ENCODE data around the gene CEP192. TPM values are rescaled to one million over a fixed set of nuclear protein-coding genes. Genes with fewer than 3 reads are reported as not detected.

CEP192 gene
- total RNA-seq, 1 experiment from 2014 or later = 24.3 TPM

- Histone ChIP-seq H2AFZ (ENCODE audit: low read depth, low read length, poor library complexity, severe bottlenecking) (no peak overlapping the region), H3K9me3 (ENCODE audit: control insufficient read depth in 1 of 2, insufficient read depth in 1 of 2, low read depth in 1 of 2, low read length in 2 of 2) (no peaks in the 10 kb centered on the region), H3K4me1 (ENCODE audit: control insufficient read depth in 1 of 2, insufficient read depth in 2 of 2, low read length in 2 of 2) (no peaks in the 10 kb centered on the region), H3K4me2 (ENCODE audit: low read length) (no peak overlapping the region), H3K4me3 (replicated peaks in 1 of 2; ENCODE audit: low read depth in 1 of 2, low read length in 2 of 2) (no peak overlapping the region), H4K20me1 (ENCODE audit: insufficient read depth) (no peaks in the 10 kb centered on the region), H3K27ac (ENCODE audit: low read depth, low read length) (no peak overlapping the region), H3K9me2 (ENCODE audit: insufficient read depth) (no peaks in the 10 kb centered on the region), H3K79me2 (ENCODE audit: insufficient read depth, low read length) (peaks cover 56% of the 10 kb centered on the region), H3K27me3 (ENCODE audit: insufficient read depth, low read length) (no peaks in the 10 kb centered on the region), H3K9ac (ENCODE audit: low read length) (no peak overlapping the region), H3K36me3 (ENCODE audit: control insufficient read depth in 1 of 2, insufficient read depth in 2 of 2, low read length in 2 of 2) (peaks cover 12 to 22% of the 10 kb centered on the region in 2 experiments; a peak in 3 of 4 replicates)
- DNase-seq (ENCODE audit: low read depth, low spot score) (no peak), ATAC-seq (no peak)
- ChIA-PET RAD21 (ENCODE audit: low non-redundant PET in 1 of 2, low total read pairs in 2 of 2, uncharacterized antibody in 2 of 2, unreplicated experiment in 2 of 2) (no interaction called here), POLR2A (no interaction called here), CTCF (no interaction called here)
- no peak for TF ChIP-seq SIN3A (IDR thresholded peaks at IDR 0.05; ENCODE audit: low read depth)
- TF ChIP-seq TCF7L2 (IDR thresholded peaks at IDR 0.05; ENCODE audit: borderline replicate concordance, extremely low read depth, insufficient read depth, insufficient read length) = no peak
- TF ChIP-seq YY1 (IDR thresholded peaks at IDR 0.05; ENCODE audit: extremely low read depth, insufficient replicate concordance, low read depth, low read length) = no peak
- TF ChIP-seq EZH2 (IDR thresholded peaks at IDR 0.05) = no peak
- no peak for TF ChIP-seq ELF1 (IDR thresholded peaks at IDR 0.05; ENCODE audit: borderline replicate concordance, low read depth)
- no peak for TF ChIP-seq SP1 (IDR thresholded peaks at IDR 0.05; ENCODE audit: low read depth)
- no peak for TF ChIP-seq ZNF274 (IDR thresholded peaks at IDR 0.05; ENCODE audit: low read depth, low read length)
- no peak for TF ChIP-seq RAD21 (IDR thresholded peaks at IDR 0.05; ENCODE audit: low read depth)
- TF ChIP-seq REST (IDR thresholded peaks at IDR 0.05; ENCODE audit: low read depth) = no peak
- TF ChIP-seq ZBTB33 (IDR thresholded peaks at IDR 0.05; ENCODE audit: extremely low read depth, insufficient replicate concordance, low read length) = no peak
- no peak for TF ChIP-seq FOSL1 (IDR thresholded peaks at IDR 0.05; ENCODE audit: low read depth)
- no peak for TF ChIP-seq POLR2A (IDR thresholded peaks at IDR 0.05; ENCODE audit: borderline replicate concordance, extremely low read depth, insufficient read depth, insufficient read length)
- no peak for TF ChIP-seq SRF (IDR thresholded peaks at IDR 0.05; ENCODE audit: low read depth)
- no TSS peak for BruUV-seq (replicated peaks)
- intact Hi-C loops (cut with micrococcal nuclease) = no loop called here
These were observed 37.7 kb downstream of the CEP192 start for GRCh38 chr18:13028869-13029268.
